IMR-90 (cell line): ENCODE measurements around the gene CD40LG. TPM values are rescaled to one million over a fixed set of nuclear protein-coding genes. Genes with fewer than 3 reads are reported as not detected.

ENCODE experiments used
- ATAC-seq: fragments of 200-7000 bp; cut with Tn5 transposase; 2 replicates; pipeline ENCODE4 v1.9.1; 2020; ENCODE audit warnings: low read depth, mild to moderate bottlenecking, moderate library complexity
- Bru-seq: library from RNA; stranded (reverse); fragments of 400-500 nt; gene quantifications from one replicate; lab custom pipeline; 2021; lab: Mats Ljungman, UMichigan
- BruChase-seq, 2 experiments: library from RNA; stranded (reverse); fragments of 400-500 nt; gene quantifications; one replicate each; lab custom pipeline; 2021; lab: Mats Ljungman, UMichigan
- BruUV-seq: library from RNA; stranded (reverse); fragments of 400-500 nt; replicated peaks from 2 replicates; lab custom pipeline; 2021; lab: Mats Ljungman, UMichigan
- CTCF ChIA-PET: fragments of 300-600 bp; formaldehyde crosslinking; extraction: SDS; loops from one replicate; lab custom pipeline; 2021; ENCODE audit warnings: antibody characterized with exemption; lab: Yijun Ruan, JAX
- POLR2A ChIA-PET: fragments of 300-600 bp; sonication (Branson Sonifier 250); formaldehyde crosslinking; loops from one replicate; lab custom pipeline; 2022; ENCODE audit warnings: antibody characterized with exemption; ENCODE audit not compliant: unreplicated experiment; lab: Charles Lee
- DNase-seq: peaks from one replicate; pipeline ENCODE4 v3.0.0; 2013
- H2AFZ ChIP-seq: replicated peaks from 2 replicates; pipeline ENCODE3; 2013; ENCODE audit warnings: low read length, mild to moderate bottlenecking; ENCODE audit not compliant: poor library complexity
- H2AK5ac ChIP-seq: 2 replicates; pipeline ENCODE4 v1.6.1; 2013; ENCODE audit warnings: low read depth, low read length, inconsistent platforms
- H2AK9ac ChIP-seq: replicated peaks from 2 replicates; pipeline ENCODE3; 2013; ENCODE audit warnings: mild to moderate bottlenecking, low read depth, low read length, moderate library complexity; ENCODE audit not compliant: poor library complexity
- H2BK120ac ChIP-seq: 2 replicates; pipeline ENCODE4 v1.6.1; 2013; ENCODE audit warnings: low read depth, low read length, inconsistent platforms
- H2BK15ac ChIP-seq: 3 replicates; pipeline ENCODE4 v1.6.1; 2013; ENCODE audit warnings: low read depth, low read length, inconsistent platforms
- H2BK20ac ChIP-seq: 2 replicates; pipeline ENCODE4 v1.6.1; 2013; ENCODE audit warnings: low read depth, mild to moderate bottlenecking, inconsistent platforms, low read length, moderate library complexity
- H2BK5ac ChIP-seq: 2 replicates; pipeline ENCODE4 v1.6.1; 2013; ENCODE audit warnings: mild to moderate bottlenecking, low read depth, low read length, inconsistent platforms; ENCODE audit not compliant: poor library complexity, severe bottlenecking
- H3K14ac ChIP-seq: replicated peaks from 2 replicates; pipeline ENCODE4 v1.6.1; 2013; ENCODE audit warnings: low read depth, low read length, inconsistent platforms
- H3K18ac ChIP-seq: 2 replicates; pipeline ENCODE4 v1.6.1; 2013; ENCODE audit warnings: low read depth, low read length, control low read depth
- H3K23ac ChIP-seq: 2 replicates; pipeline ENCODE4 v1.6.1; 2013; ENCODE audit warnings: low read depth, low read length, inconsistent platforms
- H3K27ac ChIP-seq: 2 replicates; pipeline ENCODE4 v1.5.1; 2013; ENCODE audit warnings: mild to moderate bottlenecking, control low read depth, low read length; ENCODE audit not compliant: insufficient read depth
- H3K27me3 ChIP-seq: 2 replicates; pipeline ENCODE4 v1.6.1; 2013; ENCODE audit warnings: low read length; ENCODE audit not compliant: control insufficient read depth, insufficient read depth
- H3K36me3 ChIP-seq: 2 replicates; pipeline ENCODE4 v1.6.1; 2013; ENCODE audit warnings: low read length, mixed read lengths; ENCODE audit not compliant: control insufficient read depth, insufficient read depth
- H3K4ac ChIP-seq: 2 replicates; pipeline ENCODE4 v1.6.1; 2013; ENCODE audit warnings: low read depth, low read length, inconsistent platforms
- H3K4me1 ChIP-seq: 2 replicates; pipeline ENCODE4 v1.6.1; 2013; ENCODE audit warnings: low read length, mixed read lengths; ENCODE audit not compliant: control insufficient read depth, insufficient read depth
- H3K4me2 ChIP-seq: 2 replicates; pipeline ENCODE4 v1.6.1; 2013; ENCODE audit warnings: low read depth, mild to moderate bottlenecking, control low read depth, low read length, moderate library complexity
- H3K4me3 ChIP-seq: 2 replicates; pipeline ENCODE4 v1.5.1; 2013; ENCODE audit warnings: low read depth, mild to moderate bottlenecking, control low read depth, low read length, moderate library complexity; ENCODE audit not compliant: insufficient read depth
- H3K56ac ChIP-seq: 2 replicates; pipeline ENCODE4 v1.6.1; 2013; ENCODE audit warnings: low read length, inconsistent platforms; ENCODE audit not compliant: insufficient read depth; ENCODE audit errors: extremely low read depth
- H3K79me1 ChIP-seq, 2 experiments: 2 replicates each; pipeline ENCODE4 v1.6.1; 2013; ENCODE audit warnings: low read length in 2 of 2, inconsistent platforms in 1 of 2, low read depth in 1 of 2
- H3K9ac ChIP-seq: 2 replicates; pipeline ENCODE4 v1.6.1; 2013; ENCODE audit warnings: low read depth, low read length, control low read depth
- H3K9me1 ChIP-seq: 2 replicates; pipeline ENCODE4 v1.6.1; 2013; ENCODE audit warnings: low read length, inconsistent platforms; ENCODE audit not compliant: insufficient read depth
- H3K9me3 ChIP-seq: 2 replicates; pipeline ENCODE4 v1.6.1; 2013; ENCODE audit warnings: low read length; ENCODE audit not compliant: control insufficient read depth, insufficient read depth
- H4K20me1 ChIP-seq: 2 replicates; pipeline ENCODE4 v1.6.1; 2013; ENCODE audit warnings: low read length, inconsistent platforms; ENCODE audit not compliant: insufficient read depth
- H4K5ac ChIP-seq: 2 replicates; pipeline ENCODE4 v1.6.1; 2013; ENCODE audit warnings: mild to moderate bottlenecking, low read depth, low read length, control low read depth
- H4K8ac ChIP-seq, 2 experiments: 2 replicates each; pipeline ENCODE4 v1.6.1; 2013; ENCODE audit warnings: low read depth in 2 of 2, low read length in 2 of 2, control low read depth in 1 of 2, inconsistent platforms in 1 of 2
- H4K91ac ChIP-seq: 2 replicates; pipeline ENCODE4 v1.6.1; 2013; ENCODE audit warnings: low read depth, low read length, inconsistent platforms; ENCODE audit not compliant: insufficient read depth
- BHLHE40 ChIP-seq: fragments of 150-350 bp; IDR thresholded peaks from 2 replicates; pipeline ENCODE4 v1.6.1; 2016; ENCODE audit warnings: mild to moderate bottlenecking, low read depth, low read length
- CEBPB ChIP-seq: IDR thresholded peaks from 2 replicates; pipeline ENCODE4 v1.6.1; 2012; ENCODE audit warnings: low read depth, low read length, improper control_type of control experiment
- CHD1 ChIP-seq: IDR thresholded peaks from 2 replicates; pipeline ENCODE4 v1.6.1; 2012; ENCODE audit warnings: low read depth, low read length, improper control_type of control experiment
- CTCF ChIP-seq: conservative IDR thresholded peaks from 2 replicates; pipeline ENCODE4 v1.5.1; 2012; ENCODE audit warnings: mild to moderate bottlenecking, low read depth, low read length, improper control_type of control experiment
- FOS ChIP-seq: fragments of 150-350 bp; IDR thresholded peaks from 2 replicates; pipeline ENCODE4 v1.6.1; 2016; ENCODE audit warnings: low read depth, low read length
- MAFK ChIP-seq: IDR thresholded peaks from 2 replicates; pipeline ENCODE4 v1.6.1; 2012; ENCODE audit warnings: low read depth, low read length, improper control_type of control experiment
- MAZ ChIP-seq: IDR thresholded peaks from 2 replicates; pipeline ENCODE4 v1.6.1; 2012; ENCODE audit warnings: low read depth, mild to moderate bottlenecking, low read length, improper control_type of control experiment, moderate library complexity, borderline replicate concordance
- MXI1 ChIP-seq: IDR thresholded peaks from 2 replicates; pipeline ENCODE4 v1.6.1; 2012; ENCODE audit warnings: low read depth, mild to moderate bottlenecking, low read length, moderate library complexity, borderline replicate concordance
- NFE2L2 ChIP-seq: fragments of 150-350 bp; IDR thresholded peaks from 2 replicates; pipeline ENCODE4 v1.6.1; 2016; ENCODE audit warnings: low read depth, mild to moderate bottlenecking, low read length
- POLR2A ChIP-seq: IDR thresholded peaks from 2 replicates; pipeline ENCODE4 v1.6.1; 2012; ENCODE audit warnings: mild to moderate bottlenecking, low read depth, low read length
- RFX5 ChIP-seq: IDR thresholded peaks from 2 replicates; pipeline ENCODE4 v1.8.0; 2012; ENCODE audit warnings: low read depth, mild to moderate bottlenecking, low read length, moderate library complexity
- SMC3 ChIP-seq: fragments of 150-350 bp; IDR thresholded peaks from 2 replicates; pipeline ENCODE4 v1.6.1; 2016; ENCODE audit warnings: low read depth, mild to moderate bottlenecking, antibody characterized with exemption, low read length, moderate library complexity
- WGBS, 2 experiments: methylation state at CpG; one replicate each; pipeline versions ENCODE4 v1.1.5 to v1.1.7; 2013; ENCODE audit warnings: missing lambda C conversion rate in 2 of 2; ENCODE audit not compliant: insufficient read length in 1 of 2; ENCODE audit errors: extremely low coverage in 2 of 2; 5-methylcytosine and 5-hydroxymethylcytosine counted together
- dilution Hi-C: fragments of 300-500 bp; cut with HindIII; formaldehyde crosslinking; loops from one replicate; pipeline ENCODE4 v1.14.3; 2018; ENCODE audit warnings: low sequenced_read_pairs; ENCODE audit not compliant: unreplicated experiment
- in situ Hi-C: fragments of 300-500 bp; cut with MboI; formaldehyde crosslinking; loops from 3 replicates; pipeline ENCODE4 v1.14.3; 2019; ENCODE audit warnings: low sequenced_read_pairs, inconsistent platforms, mixed read lengths
- intact Hi-C: fragments of 100-400 bp; cut with micrococcal nuclease; formaldehyde crosslinking; loops from 2 replicates; pipeline ENCODE4 v1.10.0; 2022
- long read RNA-seq: library from polyadenylated mRNA; unstranded; transcript quantifications from one replicate; pipeline ENCODE4 v2.0.0, GENCODE V29; 2021; ENCODE audit not compliant: unreplicated experiment
- polyA plus RNA-seq, 3 experiments: library from polyadenylated mRNA; depleted of rRNA; stranded (reverse); fragments of >200 nt; gene quantifications; 2 replicates each; pipeline ENCODE4 v1.2.3, GENCODE V29; 2012; ENCODE audit warnings: low replicate concordance in 1 of 3
- total RNA-seq: library from RNA; depleted of rRNA; stranded (reverse); fragments of >200 nt; gene quantifications from 2 replicates; pipeline ENCODE4 v1.2.3, GENCODE V29; 2012; rRNA removed
- TF ChIP-seq, protein P1 (sequence below): fragments of 150-350 bp; IDR thresholded peaks from 2 replicates; pipeline ENCODE4 v1.6.1; 2017; ENCODE audit warnings: mild to moderate bottlenecking, antibody characterized with exemption, low read length, low read depth
- TF ChIP-seq, protein P2 (sequence below): fragments of 150-350 bp; IDR thresholded peaks from 2 replicates; pipeline ENCODE4 v1.6.1; 2016; ENCODE audit warnings: low read depth, mild to moderate bottlenecking, low read length, moderate library complexity, borderline replicate concordance

The CD40LG gene
- not detected in 2 replicates for total RNA-seq
- not detected in 2 replicates for polyA plus RNA-seq (2012; rRNA removed)
- not detected in 2 replicates for polyA plus RNA-seq (2012; cell fraction: cytosol; rRNA removed)
- polyA plus RNA-seq (2012; cell fraction: nucleus; rRNA removed; ENCODE audit: low replicate concordance): not detected in 2 replicates
- Bru-seq, nascent RNA: not detected
- BruChase-seq, experiment 1, labeled RNA remaining after a 6-hour chase: not detected
- not detected for BruChase-seq, experiment 2, labeled RNA remaining after a 2-hour chase
- long read RNA-seq: 0 reads

DNA sequence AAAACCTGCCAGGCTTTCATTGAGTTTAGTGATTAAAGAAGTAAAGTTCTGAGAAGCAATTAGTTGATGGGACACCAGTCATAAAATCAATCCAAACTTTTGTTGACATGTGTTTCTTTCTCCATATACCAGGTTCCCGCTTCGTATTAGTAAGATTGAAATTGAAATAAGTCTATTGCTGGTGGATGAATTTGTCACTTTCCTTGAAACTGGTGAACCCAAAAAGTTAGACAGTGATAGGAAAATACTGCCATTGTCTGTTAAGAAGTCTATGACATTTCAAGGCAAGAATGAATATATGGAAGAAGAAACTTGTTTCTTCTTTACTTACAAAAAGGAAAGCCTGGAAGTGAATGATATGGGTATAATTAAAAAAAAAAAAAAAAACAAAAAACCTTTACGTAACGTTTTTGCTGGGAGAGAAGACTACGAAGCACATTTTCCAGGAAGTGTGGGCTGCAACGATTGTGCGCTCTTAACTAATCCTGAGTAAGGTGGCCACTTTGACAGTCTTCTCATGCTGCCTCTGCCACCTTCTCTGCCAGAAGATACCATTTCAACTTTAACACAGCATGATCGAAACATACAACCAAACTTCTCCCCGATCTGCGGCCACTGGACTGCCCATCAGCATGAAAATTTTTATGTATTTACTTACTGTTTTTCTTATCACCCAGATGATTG is at the start of gene CD40LG:
TSS of gene CD40LG (plus strand) at position 482 of the 684 bp plus-strand sequence. CDS start at position 573, 91 bp downstream.
- Histone ChIP-seq H3K27ac (no peak within 1 kb of the TSS), H2AFZ (no peak within 1 kb of the TSS), H3K9ac (no peak within 1 kb of the TSS), H2AK5ac (no peak within 1 kb of the TSS), H3K27me3 (peaks cover 2% of the 10 kb centered on the region), H2AK9ac (no peak within 1 kb of the TSS), H4K5ac (no peak within 1 kb of the TSS), H3K4me3 (no peak within 1 kb of the TSS), H2BK5ac (no peak within 1 kb of the TSS), H2BK20ac (no peak within 1 kb of the TSS), H3K36me3 (no peaks in the 10 kb centered on the region), H3K9me1 (no peaks in the 10 kb centered on the region), H4K8ac (no peak within 1 kb of the TSS), H3K4me1 (no peaks in the 10 kb centered on the region), H3K4me2 (no peak within 1 kb of the TSS), H4K20me1 (no peaks in the 10 kb centered on the region), H3K23ac (no peak within 1 kb of the TSS), H2BK15ac (no peak within 1 kb of the TSS), H3K14ac (no peak within 1 kb of the TSS), H4K91ac (no peak within 1 kb of the TSS), H3K9me3 (no peaks in the 10 kb centered on the region), H3K79me1 (no peaks in the 10 kb centered on the region), H2BK120ac (no peak within 1 kb of the TSS), H3K4ac (no peak within 1 kb of the TSS), H3K56ac (no peak within 1 kb of the TSS), H3K18ac (no peak within 1 kb of the TSS)
- ATAC-seq: no peak
- TF ChIP-seq, protein P1, sequence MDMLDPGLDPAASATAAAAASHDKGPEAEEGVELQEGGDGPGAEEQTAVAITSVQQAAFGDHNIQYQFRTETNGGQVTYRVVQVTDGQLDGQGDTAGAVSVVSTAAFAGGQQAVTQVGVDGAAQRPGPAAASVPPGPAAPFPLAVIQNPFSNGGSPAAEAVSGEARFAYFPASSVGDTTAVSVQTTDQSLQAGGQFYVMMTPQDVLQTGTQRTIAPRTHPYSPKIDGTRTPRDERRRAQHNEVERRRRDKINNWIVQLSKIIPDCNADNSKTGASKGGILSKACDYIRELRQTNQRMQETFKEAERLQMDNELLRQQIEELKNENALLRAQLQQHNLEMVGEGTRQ: no peak
- TF ChIP-seq FOS (no peak), MXI1 (no peak), NFE2L2 (no peak), MAZ (no peak), CHD1 (no peak), MAFK (no peak), RFX5 (no peak), POLR2A (no peak), CEBPB (no peak), CTCF (no peak), BHLHE40 (no peak), SMC3 (no peak)
- TF ChIP-seq, protein P2, sequence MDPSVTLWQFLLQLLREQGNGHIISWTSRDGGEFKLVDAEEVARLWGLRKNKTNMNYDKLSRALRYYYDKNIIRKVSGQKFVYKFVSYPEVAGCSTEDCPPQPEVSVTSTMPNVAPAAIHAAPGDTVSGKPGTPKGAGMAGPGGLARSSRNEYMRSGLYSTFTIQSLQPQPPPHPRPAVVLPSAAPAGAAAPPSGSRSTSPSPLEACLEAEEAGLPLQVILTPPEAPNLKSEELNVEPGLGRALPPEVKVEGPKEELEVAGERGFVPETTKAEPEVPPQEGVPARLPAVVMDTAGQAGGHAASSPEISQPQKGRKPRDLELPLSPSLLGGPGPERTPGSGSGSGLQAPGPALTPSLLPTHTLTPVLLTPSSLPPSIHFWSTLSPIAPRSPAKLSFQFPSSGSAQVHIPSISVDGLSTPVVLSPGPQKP: no peak
- BruUV-seq: no TSS peak
- CTCF ChIA-PET: interaction anchor here (1.0 kb wide), 1 partner anchor 19 kb away, joined by 3 read pairs; no protein-coding TSS in a partner anchor
- dilution Hi-C loops (no loop called here), in situ Hi-C loops (no loop called here), intact Hi-C loops (no loop called here)
- no peak for DNase-seq
- POLR2A ChIA-PET: interaction anchor here (0.6 kb wide), 1 partner anchor 426 kb away, joined by 3 read pairs; no protein-coding TSS in a partner anchor
- WGBS, 2 experiments: 80% methylated on average over 1 of the region's 10 CpGs; no CpG with 5 or more reads in 1 of the 2 experiments
